CD4-positive, alpha-beta T cell treated with Interleukin-10 for 1 hour (primary cell): Measurements from ENCODE around the gene AMMECR1.
A peak's percentile ranks its signal among the peaks of the same experiment; 100 is the strongest.
"Not testable (repeated sequence)": the region's sequence is repeated elsewhere in the genome, so short reads cannot be mapped to it uniquely, and the experiment has no call there.

Experiments used
- DNase-seq: peaks from one replicate; pipeline ENCODE4 v3.0.0-alpha.2; 2020

The AMMECR1 gene

GRCh38 chrX:110251961-110252360 lies 65.9 kb downstream of the AMMECR1 start:
- DNase-seq, result no peak

- DNase-seq, result no peak
Measured at GRCh38 chrX:110251526-110251925, 66.4 kb downstream of the AMMECR1 start.

GRCh38 chrX:110250847-110251246 lies 67.0 kb downstream of the AMMECR1 start:
- DNase-seq, result no peak

- no peak for DNase-seq
Measured at GRCh38 chrX:110248578-110248977, 69.3 kb downstream of the AMMECR1 start.

GRCh38 chrX:110245011-110245410 lies 72.9 kb downstream of the AMMECR1 start:
- no peak for DNase-seq

- DNase-seq, result no peak
Measured at GRCh38 chrX:110242371-110242770, 75.5 kb downstream of the AMMECR1 start.

GRCh38 chrX:110241816-110242215 lies 76.1 kb downstream of the AMMECR1 start:
- no peak for DNase-seq

GRCh38 chrX:110238259-110238658 lies 79.6 kb downstream of the AMMECR1 start:
- DNase-seq, result peak; percentile 63

- not testable (repeated sequence) for DNase-seq
Measured at GRCh38 chrX:110231485-110231884, 86.4 kb downstream of the AMMECR1 start.

GRCh38 chrX:110229497-110230111 lies 88.3 kb downstream of the AMMECR1 start:
- peak; percentile 84 for DNase-seq

- no peak for DNase-seq
Measured at GRCh38 chrX:110228453-110228852, 89.4 kb downstream of the AMMECR1 start.

- no peak for DNase-seq
Measured at GRCh38 chrX:110226931-110227330, 91.0 kb downstream of the AMMECR1 start.

GRCh38 chrX:110224926-110225617 lies 92.8 kb downstream of the AMMECR1 start:
- no peak for DNase-seq

- DNase-seq, result no peak
Measured at GRCh38 chrX:110222497-110223257, 95.2 kb downstream of the AMMECR1 start.

- no peak for DNase-seq
Measured at GRCh38 chrX:110219920-110220319, 98.0 kb downstream of the AMMECR1 start.

- no peak for DNase-seq
Measured at GRCh38 chrX:110218591-110218990, 99.3 kb downstream of the AMMECR1 start.

GRCh38 chrX:110216027-110216426 lies 101.9 kb downstream of the AMMECR1 start:
- no peak for DNase-seq

GRCh38 chrX:110215411-110215810 lies 102.5 kb downstream of the AMMECR1 start:
- DNase-seq, result no peak

- no peak for DNase-seq
Measured at GRCh38 chrX:110214684-110215083, 103.2 kb downstream of the AMMECR1 start.

- no peak for DNase-seq
Measured at GRCh38 chrX:110213183-110213582, 104.7 kb downstream of the AMMECR1 start.

- no peak for DNase-seq
Measured at GRCh38 chrX:110212299-110212698, 105.6 kb downstream of the AMMECR1 start.

- no peak for DNase-seq
Measured at GRCh38 chrX:110211340-110211739, 106.5 kb downstream of the AMMECR1 start.

- DNase-seq, result no peak
Measured at GRCh38 chrX:110210417-110211139, 107.3 kb downstream of the AMMECR1 start.
